Ishikawa (cell line): ENCODE data around the gene DDX60.

Source experiments
- CEBPB ChIP-seq: IDR thresholded peaks from 2 replicates; pipeline ENCODE4 v1.6.1; 2012
- EGR1 ChIP-seq: IDR thresholded peaks from 2 replicates; pipeline ENCODE4 v1.6.1; 2012
- EP300 ChIP-seq: IDR thresholded peaks from 2 replicates; pipeline ENCODE4 v1.6.1; 2012; ENCODE audit warnings: borderline replicate concordance
- FOXM1 ChIP-seq: IDR thresholded peaks from 2 replicates; pipeline ENCODE4 v1.6.1; 2012; ENCODE audit warnings: low read depth, borderline replicate concordance
- NFIC ChIP-seq: IDR thresholded peaks from 2 replicates; pipeline ENCODE4 v1.6.1; 2012
- RAD21 ChIP-seq: IDR thresholded peaks from 2 replicates; pipeline ENCODE4 v1.6.1; 2012; ENCODE audit warnings: low read depth
- TAF1 ChIP-seq: IDR thresholded peaks from 2 replicates; pipeline ENCODE4 v1.6.1; 2012; ENCODE audit warnings: low read depth, mild to moderate bottlenecking
- TF ChIP-seq, protein P1 (sequence below): IDR thresholded peaks from 2 replicates; pipeline ENCODE4 v1.6.1; 2012; ENCODE audit warnings: low read depth, mild to moderate bottlenecking
- TF ChIP-seq, protein P2 (sequence below): IDR thresholded peaks from 2 replicates; pipeline ENCODE4 v1.6.1; 2012

DNA sequence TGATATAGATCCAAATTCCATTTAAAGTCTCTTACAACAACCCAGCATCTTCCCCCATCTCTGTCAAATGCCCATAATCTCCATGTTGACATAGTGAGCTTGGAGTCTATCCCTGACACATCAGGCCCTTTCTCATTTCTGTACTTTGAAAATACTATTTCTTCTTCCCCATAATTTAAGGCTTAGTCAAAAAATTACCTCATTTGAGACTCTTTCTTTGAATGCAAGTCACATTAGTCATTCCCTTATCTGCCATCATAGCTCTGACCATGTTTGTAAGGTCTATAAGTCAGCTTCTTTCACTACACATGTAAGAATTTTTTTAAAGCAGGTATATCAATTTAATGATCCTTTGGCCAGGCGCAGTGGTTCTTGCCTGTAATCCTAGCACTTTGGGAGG is 99.9 kb downstream of the DDX60 start:
- TF ChIP-seq CEBPB (no peak), EP300 (no peak), NFIC (no peak), RAD21 (no peak), EGR1 (no peak), TAF1 (no peak), FOXM1 (no peak)
- TF ChIP-seq, protein P1, sequence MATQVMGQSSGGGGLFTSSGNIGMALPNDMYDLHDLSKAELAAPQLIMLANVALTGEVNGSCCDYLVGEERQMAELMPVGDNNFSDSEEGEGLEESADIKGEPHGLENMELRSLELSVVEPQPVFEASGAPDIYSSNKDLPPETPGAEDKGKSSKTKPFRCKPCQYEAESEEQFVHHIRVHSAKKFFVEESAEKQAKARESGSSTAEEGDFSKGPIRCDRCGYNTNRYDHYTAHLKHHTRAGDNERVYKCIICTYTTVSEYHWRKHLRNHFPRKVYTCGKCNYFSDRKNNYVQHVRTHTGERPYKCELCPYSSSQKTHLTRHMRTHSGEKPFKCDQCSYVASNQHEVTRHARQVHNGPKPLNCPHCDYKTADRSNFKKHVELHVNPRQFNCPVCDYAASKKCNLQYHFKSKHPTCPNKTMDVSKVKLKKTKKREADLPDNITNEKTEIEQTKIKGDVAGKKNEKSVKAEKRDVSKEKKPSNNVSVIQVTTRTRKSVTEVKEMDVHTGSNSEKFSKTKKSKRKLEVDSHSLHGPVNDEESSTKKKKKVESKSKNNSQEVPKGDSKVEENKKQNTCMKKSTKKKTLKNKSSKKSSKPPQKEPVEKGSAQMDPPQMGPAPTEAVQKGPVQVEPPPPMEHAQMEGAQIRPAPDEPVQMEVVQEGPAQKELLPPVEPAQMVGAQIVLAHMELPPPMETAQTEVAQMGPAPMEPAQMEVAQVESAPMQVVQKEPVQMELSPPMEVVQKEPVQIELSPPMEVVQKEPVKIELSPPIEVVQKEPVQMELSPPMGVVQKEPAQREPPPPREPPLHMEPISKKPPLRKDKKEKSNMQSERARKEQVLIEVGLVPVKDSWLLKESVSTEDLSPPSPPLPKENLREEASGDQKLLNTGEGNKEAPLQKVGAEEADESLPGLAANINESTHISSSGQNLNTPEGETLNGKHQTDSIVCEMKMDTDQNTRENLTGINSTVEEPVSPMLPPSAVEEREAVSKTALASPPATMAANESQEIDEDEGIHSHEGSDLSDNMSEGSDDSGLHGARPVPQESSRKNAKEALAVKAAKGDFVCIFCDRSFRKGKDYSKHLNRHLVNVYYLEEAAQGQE, result no peak
- TF ChIP-seq, protein P2, sequence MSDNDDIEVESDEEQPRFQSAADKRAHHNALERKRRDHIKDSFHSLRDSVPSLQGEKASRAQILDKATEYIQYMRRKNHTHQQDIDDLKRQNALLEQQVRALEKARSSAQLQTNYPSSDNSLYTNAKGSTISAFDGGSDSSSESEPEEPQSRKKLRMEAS, result no peak
